HG02678 (cell line): Measurements from ENCODE around the gene STXBP5L.
"Not testable (repeated sequence)": the region's sequence is repeated elsewhere in the genome, so short reads cannot be mapped to it uniquely, and the experiment has no call there.

Experiments
- ATAC-seq: cut with Tn5 transposase; IDR thresholded peaks from one replicate; pipeline ENCODE4 v1.9.1; 2021; ENCODE audit warnings: mild to moderate bottlenecking, moderate library complexity; ENCODE audit not compliant: unreplicated experiment

Gene STXBP5L

GRCh38 chr3:120908030-120908794 is at the start of gene STXBP5L:
TSS of gene STXBP5L (plus strand) at chr3:120908205. CDS start at chr3:120909579, 1,374 bp downstream.
- peak; percentile 92 for ATAC-seq

DNA sequence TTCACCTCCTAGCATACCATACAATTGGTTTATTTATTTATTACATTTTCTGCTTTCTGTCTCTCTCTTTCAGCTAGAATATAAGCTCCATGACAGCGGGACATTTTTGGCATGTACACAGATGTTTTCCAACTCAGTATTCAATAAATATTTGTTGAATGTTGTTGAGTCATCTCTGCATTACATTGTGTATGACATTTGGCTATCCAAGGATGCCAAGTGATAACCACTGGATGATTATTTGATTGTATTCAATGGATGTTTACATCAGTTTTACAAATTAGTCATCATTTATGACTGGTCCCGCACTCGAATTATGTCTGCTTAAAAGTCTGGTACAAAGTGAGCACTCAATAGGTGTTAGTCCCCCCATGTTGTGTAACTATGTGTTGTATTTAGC is 49.5 kb upstream of the STXBP5L start:
- ATAC-seq = no peak

- no peak for ATAC-seq
These were observed 43.5 kb upstream of the STXBP5L start for GRCh38 chr3:120864541-120864940.

DNA sequence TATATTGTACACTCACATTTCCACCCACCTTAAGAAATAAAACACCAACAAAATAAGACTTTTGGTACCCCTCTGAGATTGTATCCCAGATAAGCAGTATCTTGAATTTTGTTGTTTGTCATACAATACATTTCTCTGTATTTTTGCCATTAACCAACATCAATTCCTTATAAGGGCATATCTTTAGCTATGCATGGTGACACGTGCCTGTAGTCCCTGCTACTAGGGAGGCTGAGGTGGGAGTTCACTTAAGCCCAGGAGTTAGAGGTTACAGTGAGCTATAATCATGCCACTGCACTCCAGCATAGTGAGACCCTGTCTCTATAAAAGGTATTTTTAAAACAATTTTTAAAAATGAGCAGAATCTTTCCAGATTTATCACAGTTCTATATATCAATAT is 32.5 kb upstream of the STXBP5L start:
- no peak for ATAC-seq

DNA sequence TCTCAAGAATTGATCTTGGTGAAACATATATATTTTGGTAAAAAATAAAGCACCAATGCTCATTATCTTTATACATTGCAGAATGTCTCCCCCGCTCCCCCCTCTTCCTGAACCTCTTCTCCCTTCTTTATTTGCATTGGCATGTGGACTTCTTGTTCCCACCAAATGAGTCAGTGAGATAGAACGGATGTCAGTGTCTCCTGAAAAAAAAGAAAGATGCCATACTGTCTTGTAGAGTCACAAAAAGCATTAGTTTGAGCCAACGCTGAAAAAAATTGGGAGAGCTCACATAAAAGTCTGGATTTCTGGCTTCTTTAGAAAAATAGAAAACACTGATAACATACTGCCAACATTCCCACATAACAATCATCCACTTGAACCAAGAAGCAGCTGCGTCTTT is 32.0 kb upstream of the STXBP5L start:
- ATAC-seq = no peak

- ATAC-seq = no peak
These were observed 28.6 kb upstream of the STXBP5L start for GRCh38 chr3:120879411-120879810.

DNA sequence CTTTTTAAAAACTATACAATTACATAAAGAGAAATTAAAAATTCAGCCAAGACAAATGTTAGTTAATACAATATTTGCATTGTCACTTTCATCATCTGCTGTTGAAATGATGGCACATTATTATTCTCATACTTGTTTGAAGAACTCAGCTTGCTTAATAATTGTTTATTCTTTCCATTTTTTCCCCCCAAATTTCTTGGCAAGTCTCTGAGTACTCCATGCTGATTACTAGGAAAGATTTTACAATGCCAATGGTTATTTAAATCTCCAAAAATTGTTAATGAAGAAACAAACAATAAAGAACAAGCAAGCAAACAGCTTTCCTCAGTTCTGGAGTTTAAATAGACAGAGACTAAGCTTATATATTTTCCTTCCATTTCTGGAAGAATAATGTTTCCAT is 15.1 kb upstream of the STXBP5L start:
- ATAC-seq = no peak

DNA sequence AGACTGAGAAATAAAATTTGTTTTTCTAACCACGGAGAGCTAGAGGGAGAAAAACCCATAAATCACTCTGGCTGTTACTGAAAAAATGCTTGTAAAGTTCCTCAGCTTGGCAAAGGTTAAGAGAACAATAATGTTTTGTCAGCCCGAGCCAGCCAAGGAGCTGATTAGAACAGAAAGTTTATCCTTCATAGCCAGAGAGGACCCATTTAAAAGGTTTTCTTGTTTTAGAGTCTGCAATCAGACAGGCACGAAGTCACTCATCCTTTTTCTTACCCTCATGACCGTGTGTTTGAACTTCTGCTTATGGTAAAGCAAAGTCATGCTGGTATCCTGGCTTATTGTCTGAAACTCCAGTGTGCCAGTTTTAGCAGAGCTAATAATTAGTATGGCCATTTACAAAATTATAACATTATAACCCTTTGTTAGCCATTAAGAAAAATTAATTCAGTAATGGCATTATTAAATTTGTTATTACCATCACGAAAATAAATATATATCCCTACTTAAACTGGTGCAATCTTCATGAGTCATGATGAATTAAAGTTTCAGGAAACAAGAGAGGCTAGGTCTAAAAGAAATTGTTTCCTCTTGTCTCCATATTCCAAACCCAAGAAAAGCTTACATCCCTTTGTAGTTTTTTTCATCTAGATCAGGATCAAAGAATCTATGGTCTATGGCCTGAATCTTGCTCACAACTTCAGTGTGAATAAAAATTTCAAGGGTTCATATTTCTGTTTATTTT is 13.5 kb upstream of the STXBP5L start:
- no peak for ATAC-seq

GRCh38 chr3:120901716-120902115 is 6.3 kb upstream of the STXBP5L start:
- not testable (repeated sequence) for ATAC-seq

DNA sequence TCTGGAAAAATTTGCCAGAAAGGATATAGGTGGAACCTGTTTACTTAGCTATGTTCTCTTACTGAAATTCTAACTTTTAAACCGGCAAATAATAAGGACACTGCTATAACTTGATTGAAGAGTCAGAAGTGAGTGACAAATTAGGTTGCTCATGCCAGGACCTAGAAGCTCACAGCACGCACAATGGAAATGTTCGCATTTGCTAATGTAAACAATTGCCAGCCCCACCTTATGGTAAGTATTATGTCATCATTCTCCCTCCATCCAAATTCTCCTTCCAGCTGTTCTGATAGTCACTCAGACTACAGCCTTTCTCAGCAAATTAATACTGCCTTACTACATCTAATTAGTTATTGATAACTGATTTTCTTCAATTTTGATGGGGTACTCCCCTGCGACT is 4.8 kb upstream of the STXBP5L start:
- no peak for ATAC-seq

GRCh38 chr3:120907659-120908029 is 361 bp upstream of the STXBP5L start:
- ATAC-seq = no peak

DNA sequence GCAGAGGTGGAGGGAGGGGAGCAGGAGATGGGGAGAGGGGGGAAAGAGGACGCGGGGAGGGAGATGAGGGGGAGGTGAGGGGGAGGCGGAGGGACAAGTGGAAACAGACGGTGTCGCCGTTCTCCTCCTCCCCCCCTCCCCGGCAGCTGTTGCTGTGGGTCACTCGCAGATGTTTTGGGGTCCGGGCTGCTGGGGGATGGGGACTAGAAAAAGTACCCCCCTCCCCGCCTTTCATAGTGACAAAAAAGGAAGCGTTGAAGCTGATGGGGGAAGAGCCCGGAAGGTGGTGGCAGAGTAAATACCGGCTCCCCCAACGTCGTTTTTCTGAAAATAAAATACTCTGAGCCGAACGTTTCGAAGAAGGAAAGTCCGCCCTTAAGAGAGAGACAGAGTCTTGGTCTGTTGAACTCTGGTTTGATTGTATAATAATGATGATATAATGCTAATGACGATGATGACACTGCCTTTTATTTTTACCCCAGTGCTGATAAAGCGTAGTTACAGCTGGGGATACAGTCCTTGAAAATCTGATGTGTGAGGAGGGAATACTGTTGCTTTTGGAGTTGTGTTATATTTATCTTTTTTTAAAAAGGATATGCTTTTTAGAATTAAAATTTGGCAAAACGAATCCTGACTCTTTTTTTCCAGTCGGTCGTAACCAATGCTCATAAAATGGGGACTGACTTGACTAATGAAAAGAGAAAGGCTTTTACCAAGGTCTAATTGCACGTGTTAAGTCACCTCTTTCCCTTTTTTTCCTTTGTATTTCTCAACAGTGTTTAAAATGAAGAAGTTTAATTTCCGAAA is 993 bp downstream of the STXBP5L start:
- no peak for ATAC-seq

- ATAC-seq = no peak
These were observed 1.5 kb downstream of the STXBP5L start for GRCh38 chr3:120909602-120909878.

GRCh38 chr3:120926146-120926545 is 18.1 kb downstream of the STXBP5L start:
- ATAC-seq = no peak

DNA sequence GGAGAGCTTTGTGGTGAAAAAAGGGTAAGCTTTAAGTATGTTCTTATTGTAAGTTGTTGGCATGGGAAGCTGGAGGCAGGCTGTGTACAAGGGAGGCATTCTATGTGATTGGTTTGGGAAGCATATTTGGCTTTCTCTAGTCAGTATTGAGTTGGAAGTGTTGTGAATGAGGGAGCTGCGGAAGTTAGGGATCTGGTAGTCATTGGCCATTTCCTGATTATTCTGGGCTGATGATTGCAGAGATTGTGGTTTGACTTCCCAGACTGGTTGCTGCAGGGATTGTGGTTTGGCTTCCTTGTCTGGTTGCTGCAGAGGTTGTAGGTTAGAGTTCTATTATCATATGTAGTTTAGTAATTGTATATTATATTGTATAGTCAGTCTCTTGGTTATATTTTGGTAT is 21.0 kb downstream of the STXBP5L start:
- ATAC-seq = no peak

DNA sequence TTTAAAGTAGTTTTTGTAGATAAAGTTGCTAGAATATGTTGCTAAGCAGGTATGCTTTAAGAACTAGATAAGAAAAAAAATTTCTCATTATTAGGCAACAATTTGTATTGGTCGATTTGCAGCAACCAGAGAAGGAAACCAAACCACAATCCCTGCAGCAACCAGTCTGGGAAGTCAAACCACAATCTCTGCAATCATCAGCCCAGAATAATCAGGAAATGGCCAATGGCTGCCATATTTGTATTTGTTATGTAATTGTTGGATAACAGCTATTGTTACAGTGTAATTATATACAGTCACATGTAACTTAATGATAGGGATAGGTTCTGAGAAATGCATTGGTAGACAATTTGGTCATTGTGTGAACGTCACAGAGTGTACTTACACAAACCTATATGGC is 23.6 kb downstream of the STXBP5L start:
- no peak for ATAC-seq

DNA sequence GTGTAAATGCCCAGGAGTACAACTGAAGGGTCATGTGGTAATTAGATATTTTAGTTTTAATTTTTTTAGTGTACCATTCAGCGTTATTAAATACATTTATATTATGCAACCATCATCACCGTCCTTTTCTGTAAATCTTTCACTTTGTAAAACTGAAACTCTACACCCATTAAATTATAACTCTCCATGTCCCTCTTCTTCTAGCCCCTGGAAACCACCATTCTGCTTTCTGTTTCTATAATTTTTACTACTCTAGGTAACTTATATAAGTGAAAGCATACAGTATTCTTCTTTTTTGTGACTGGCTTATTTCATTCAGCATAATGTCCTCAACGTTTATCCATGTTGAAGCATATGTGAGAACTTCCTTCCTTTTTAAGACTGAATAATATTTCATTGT is 48.1 kb downstream of the STXBP5L start:
- ATAC-seq = no peak

- no peak for ATAC-seq
These were observed 74.8 kb downstream of the STXBP5L start for GRCh38 chr3:120982608-120983320.

- no peak for ATAC-seq
These were observed 75.3 kb downstream of the STXBP5L start for GRCh38 chr3:120983321-120983665.

- ATAC-seq = no peak
These were observed 75.8 kb downstream of the STXBP5L start for GRCh38 chr3:120983841-120984240.

DNA sequence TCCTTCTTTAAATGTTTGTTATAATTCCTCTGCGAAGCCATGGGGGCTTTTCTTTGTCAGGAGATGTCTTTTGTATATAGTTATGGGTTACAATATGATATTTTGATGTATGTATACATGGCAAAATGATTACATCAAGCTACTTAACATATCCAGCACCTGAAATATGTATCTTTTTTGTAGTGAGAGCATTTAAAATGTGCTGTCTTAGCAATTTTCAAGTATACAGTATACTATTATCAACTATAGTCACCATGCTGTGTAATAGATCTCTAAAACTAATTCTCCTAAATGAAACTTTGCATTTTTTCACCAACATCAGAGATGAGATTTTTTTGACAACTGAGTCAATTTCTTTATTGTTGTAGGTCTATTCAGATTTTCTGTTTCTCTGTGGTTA is 77.2 kb downstream of the STXBP5L start:
- no peak for ATAC-seq
